GM21576 (cell line): ENCODE results near the gene MYH7.
"Not testable (repeated sequence)": the region's sequence is repeated elsewhere in the genome, so short reads cannot be mapped to it uniquely, and the experiment has no call there.

Source experiments
- ATAC-seq: cut with Tn5 transposase; IDR thresholded peaks from one replicate; pipeline ENCODE4 v1.9.1; 2021; ENCODE audit warnings: mild to moderate bottlenecking, moderate library complexity; ENCODE audit not compliant: unreplicated experiment

MYH7 gene

DNA sequence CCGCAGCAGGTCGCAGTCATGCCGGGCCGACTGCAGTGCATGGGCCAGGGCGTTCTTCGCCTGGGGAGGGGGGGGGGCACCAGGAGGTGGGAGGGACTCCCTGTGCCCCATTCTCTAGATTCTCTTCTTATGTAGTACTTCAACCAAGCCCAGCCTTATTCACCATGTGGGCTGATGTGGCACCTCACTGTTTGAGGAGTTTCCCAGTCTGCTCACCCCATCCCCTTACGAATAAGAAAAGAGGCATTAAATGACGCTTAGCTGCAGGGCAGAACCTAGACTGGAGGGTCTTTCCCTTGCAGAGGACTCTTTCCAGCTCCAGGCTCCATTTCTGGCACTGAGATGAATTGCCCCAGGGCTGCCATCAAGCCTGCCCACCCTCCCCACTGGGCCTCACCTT is 46.5 kb downstream of the MYH7 start:
- ATAC-seq: no peak

DNA sequence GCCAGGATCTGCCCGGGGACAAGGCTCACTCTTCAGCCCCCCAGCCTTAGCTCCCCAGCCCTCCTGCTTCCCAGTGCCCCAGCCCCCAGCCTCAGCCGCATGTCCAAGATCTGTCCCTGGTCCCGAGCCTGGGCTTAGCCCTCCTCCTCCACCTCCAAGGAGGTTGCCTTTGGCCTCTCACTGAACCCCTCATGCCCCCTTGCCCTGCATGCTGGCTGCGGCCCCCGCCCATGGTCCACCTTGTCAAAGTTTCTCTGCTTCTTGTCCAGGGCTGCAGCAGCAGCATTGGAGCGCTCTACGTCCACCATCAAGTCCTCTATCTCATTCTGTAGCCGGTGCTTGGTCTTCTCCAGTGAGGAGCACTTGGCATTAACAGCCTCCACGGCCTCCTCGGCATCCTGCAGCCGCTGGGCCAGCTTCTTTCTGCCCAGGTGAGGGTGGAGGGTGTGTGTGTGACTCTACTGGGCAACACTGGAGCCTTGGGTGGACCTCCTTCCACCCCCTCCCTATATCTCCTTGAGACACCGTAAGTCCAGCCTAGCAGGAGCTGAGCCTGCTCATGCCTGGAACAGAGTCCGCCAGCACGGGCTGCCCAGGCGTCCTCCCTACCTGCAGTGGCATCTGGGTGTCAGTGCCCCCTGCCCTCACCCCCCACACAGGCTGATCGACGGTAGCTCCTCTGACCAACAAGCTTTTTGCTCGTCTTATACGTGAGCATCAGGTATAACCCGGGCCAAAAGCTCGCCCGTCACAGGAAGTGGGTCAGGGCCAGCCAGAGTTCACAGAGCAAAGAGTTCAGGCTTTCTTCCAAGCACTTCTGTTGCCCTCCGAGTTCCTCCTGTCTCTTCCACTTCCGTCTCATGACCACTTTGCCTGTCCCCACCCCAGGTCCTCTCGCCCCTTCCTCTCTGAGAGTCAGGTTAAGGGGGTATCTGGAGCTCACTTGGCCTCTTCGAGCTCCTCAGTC is 47.3 kb downstream of the MYH7 start:
- ATAC-seq: no peak

DNA sequence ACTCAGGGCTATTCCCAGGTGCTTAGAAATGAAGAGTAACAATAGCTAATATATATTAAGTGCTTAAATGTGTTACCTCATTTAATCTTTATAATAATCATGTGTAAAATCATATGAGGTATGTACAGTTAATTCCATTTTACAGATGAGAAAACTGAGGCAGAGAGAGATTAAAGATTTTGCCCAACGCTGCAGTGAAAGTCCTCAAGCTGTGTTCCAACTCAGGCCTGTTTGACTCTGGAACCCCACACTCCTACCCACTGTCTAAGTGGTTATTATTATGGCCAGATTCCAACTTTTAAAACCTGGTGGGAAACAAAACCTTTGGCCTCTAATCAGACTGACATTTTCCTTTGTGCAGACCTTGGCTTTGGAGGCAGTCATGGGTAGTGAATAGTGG is 48.5 kb downstream of the MYH7 start:
- no peak for ATAC-seq

DNA sequence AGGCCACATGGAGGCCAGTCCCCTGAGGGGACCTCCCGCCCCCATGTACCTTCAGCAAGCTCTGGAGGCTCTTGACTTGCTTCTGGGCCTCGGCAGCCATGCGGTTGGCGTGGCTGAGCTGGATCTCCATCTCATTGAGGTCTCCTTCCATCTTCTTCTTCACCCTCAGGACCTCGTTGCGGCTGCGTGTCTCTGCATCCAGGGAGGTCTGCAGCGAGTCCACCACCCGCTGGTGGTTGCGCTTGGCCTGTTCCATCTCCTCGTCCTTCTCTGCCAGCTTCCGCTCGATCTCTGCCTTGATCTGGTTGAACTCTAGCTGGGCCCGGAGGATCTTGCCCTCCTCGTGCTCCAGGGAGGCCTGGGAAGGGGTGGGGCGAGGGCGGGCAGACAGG is 49.2 kb downstream of the MYH7 start:
- ATAC-seq: not testable (repeated sequence)

DNA sequence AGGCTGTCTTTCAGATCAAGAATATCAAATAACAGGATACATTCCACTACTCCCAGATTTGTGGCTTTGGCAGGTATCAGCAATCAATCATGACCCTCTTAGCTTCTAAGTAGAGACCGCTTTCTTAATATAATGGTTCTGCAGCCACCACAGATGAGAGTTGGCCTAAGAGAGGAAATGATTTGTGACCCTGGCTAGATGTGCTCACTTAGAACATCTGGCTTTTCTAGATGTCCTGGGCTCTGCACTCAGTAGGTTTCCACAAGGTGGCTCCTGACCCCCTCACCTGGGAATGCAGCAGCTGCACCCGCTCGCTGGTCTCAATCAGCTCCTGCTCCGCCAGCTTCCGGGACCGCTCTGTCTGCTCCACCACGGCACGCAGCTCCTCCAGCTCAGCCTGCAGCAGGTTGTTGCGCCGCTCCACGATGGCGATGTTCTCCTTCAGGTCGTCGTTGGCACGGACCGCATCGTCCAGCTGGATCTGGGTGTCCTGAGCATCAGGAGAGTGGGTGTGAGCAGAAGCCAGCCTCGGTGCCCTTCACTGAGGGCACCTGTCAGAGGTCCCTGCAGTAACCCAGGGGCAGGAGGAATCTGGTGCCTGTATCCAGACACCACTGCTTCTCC is 49.7 kb downstream of the MYH7 start:
- ATAC-seq: no peak

DNA sequence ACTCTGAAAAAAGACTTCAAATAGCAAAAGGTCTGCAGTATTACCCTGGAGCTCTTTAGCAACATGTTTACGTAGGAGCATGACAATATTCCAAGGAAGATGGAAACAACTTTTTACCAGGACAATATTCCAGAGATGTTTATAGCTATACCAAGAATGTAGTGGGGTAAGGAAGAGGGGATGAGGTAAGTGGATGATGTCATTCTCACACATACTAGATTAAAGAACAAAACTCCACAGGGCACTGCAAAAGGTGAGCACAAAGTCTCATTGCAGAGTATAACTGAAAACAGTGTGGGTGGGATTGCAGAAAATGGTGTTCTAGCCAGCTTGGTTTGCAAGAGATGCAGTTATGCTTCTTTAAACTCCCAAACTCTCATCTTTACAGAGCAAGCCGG is 50.2 kb downstream of the MYH7 start:
- ATAC-seq: no peak

DNA sequence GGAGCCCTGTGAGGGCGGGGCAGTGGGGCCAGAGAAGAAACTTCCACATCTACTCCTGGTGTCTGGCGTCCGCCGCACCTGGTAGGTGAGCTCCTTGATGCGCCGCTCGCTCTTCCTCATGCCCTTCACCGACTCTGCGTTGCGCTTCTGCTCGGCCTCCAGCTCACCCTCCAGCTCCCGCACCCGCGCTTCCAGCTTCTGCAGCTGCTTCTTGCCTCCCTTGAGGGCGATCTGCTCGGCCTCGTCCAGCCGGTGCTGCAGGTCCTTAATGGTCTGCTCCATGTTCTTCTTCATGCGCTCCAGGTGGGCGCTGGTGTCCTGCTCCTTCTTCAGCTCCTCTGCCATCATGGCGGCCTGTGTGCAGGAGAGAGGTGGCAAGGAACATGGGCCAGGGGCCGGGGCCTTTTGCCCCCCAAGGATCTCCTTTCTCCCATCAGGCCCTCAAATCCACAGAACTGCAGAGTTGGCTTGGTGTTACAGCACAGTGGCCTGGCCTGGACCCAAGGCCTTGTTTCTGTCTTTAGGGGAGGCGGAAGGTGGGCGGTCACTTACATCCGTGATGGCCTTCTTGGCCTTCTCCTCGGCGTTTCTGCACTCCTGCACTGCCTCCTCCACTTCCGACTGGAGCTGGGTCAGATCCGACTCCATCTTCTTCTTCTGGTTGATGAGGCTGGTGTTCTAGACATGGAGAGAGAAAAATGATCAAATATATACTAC is 50.9 kb downstream of the MYH7 start:
- ATAC-seq: no peak

DNA sequence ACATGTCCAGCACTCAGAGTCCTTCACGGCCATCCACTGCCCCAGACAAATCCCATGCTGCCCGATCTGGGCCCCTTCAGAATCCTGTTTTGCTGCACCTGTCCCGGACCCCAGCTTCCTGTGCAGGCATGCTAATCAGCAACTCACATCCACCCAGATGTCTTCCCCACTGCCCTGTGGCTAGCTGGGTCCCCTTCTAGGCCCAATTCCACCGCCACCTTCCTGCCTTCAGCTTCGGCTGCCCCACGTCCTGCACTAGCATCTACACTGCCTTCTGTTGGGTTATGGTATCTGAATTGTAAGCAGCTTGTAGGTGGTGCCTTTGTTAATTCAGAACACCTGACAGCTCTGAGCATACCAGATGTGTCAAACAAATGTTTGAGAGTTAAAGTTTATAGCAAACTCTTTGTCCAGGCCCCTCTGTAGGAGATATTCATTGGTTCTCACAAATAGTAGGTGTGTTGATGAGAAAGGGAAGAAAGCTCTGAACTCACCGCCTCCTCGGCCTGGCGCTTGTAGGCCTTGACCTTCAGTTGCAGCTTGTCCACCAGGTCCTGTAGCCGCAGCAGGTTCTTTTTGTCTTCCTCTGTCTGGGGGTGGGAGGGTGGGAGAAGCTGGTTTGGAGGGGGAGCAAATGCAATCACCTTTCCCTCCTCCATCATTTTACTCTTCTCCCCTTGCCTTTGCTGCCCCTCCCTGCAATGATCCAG is 52.6 kb downstream of the MYH7 start:
- ATAC-seq: no peak

DNA sequence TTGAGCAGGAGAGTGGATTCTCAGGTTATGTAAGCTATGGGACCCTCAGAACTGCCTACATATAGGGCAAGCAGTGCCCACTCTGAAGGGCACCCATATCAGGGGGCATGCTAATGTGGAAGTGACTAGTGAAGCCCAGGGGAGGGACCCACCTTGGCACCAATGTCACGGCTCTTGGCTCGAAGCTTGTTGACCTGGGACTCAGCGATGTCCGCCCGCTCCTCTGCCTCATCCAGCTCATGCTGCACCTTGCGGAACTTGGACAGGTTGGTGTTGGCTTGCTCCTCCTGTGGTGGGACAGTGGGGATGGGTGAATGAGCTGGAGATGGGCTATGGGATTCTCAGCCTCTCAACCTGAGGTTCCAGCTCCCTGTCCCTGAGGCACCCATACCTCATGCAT is 53.2 kb downstream of the MYH7 start:
- no peak for ATAC-seq

DNA sequence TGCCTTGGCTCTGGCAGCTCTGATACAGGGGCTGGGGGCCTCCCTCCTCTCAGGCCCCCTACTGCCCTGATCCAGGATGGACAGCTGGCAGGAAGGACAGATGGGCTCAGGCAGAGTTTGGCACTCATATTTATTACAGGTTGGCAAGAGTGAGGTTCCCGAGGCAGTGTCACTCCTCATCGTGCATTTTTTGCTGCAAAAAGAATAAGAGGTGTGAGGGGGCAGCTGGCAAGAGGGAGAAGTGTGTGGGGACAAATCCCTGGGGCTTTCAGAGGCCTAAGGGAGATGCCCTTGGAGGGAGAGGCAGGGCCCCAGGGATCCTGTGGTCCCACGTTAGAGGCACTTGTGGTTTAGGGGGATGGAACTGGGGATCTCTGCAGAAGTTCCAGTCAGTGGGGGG is 53.6 kb downstream of the MYH7 start:
- ATAC-seq: no peak

DNA sequence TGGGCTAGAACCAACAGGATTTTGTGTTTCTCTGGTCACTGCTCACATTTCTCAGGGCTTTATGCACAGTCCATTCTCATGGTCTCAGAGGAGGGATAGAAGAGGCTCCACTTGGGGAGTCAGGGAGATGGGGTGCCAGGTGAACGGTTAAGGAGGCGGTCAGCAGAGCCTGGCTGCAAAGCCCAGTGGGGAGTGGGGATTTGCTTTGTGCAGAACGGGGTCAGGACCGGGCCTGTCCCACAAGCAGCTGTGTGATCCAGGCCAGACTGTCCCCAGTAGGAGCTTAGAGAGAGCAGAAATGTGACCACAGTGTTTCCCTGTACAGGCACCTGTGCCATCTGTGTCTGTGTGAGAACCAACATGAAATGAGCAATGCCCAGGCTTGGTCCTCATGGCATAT is 54.5 kb downstream of the MYH7 start:
- no peak for ATAC-seq

DNA sequence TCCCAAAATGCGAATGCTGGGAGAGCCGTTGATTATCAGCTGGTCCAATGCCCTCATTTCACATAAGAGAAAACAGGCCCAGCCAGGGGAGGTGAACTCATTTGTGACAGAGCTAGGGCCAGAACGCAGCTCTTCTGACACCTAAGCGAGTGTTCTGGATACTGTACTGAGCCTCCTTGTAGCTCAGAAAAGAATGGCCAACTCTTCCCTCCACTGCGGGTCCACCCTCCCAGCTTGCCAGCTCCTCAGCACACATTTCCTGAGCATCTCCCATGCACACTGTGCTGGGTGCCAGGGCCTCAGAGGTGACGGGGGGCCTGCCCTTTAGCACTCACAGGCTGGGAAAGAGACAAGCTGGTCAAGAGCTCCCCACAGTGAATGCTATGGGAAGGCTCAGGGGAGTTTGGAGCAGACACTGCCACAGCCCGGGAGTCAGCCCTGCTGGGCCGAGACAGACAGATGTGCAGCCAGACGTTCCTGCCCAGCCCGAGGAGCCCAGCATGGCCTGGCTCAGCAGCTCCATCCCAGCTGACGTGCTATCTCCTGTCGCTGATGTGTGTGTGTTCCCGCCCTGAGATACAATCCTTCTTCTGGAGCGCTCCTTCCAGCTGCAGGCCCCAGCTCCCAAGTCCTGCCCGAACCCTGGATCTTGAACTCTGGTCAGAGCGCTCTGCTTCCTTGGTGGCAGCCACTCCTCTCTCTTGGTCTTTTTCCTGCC is 55.1 kb downstream of the MYH7 start:
- ATAC-seq: no peak

DNA sequence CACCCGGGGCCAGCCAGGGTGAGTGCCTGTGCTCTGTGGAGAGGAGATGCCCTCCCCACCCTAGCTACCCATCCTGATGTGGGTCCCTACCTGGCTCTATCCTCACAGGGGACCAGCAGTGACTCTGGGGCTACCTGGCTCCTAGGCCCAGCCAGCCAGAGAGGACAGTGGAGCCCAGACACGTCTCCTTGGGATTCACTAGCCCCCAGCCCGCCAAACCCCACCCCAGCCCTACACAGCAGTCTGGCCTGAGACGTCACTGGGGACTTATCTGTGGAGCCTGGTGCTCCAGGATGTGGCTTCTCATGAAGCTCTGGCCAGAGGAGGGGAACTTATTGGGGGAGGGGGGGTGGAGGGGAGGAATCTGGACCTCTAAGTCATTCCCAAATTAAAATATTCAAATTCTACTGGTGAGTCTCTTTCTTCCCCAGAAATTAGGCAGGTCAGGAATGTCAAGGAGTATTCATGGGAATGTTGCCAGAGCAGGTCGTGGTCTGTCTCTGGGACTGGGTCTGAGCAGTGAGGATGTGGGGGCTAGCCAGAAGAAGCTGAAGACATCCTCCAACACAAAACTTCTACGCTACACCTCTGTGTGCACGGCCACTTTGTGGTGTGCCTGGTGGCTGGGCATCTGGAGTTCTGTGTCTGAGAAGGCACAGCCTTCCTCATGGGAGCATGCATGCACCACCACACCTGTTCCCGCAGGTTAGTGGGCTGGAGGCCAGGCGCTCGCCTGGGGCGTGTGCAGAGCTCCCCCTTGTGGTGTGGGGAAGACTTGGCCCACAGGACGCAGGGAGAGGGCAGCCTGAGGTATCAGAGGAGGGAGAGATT is 55.9 kb downstream of the MYH7 start:
- no peak for ATAC-seq

DNA sequence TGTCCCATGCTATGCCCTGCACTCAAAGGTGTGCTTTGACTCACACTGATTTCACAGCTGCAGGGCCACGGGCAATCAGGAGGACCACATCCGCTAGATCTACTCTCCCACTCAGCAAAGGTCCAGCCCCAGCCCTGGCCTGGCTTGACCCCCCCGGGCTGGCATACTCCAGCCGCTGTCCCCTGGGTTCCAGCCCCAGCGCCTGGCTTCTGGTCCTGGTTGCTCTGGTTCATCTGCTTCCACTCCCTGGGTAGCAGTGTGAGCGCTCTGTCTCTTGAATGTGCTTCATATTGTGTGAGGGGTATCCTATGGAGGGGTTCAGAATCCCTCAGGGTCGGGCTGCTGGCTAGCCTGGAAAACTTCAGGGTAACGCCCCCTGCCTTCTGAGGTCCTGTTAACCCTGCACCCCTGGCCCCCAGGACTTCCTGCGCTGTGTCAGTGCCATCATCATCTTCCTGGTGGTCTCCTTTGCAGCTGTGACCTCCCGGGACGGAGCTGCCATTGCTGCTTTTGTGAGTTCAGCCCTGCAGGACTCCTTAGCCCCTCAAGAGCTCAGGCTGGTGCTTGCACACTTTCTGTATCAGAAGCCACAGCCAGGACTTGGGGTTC is 56.7 kb downstream of the MYH7 start:
- ATAC-seq: no peak

DNA sequence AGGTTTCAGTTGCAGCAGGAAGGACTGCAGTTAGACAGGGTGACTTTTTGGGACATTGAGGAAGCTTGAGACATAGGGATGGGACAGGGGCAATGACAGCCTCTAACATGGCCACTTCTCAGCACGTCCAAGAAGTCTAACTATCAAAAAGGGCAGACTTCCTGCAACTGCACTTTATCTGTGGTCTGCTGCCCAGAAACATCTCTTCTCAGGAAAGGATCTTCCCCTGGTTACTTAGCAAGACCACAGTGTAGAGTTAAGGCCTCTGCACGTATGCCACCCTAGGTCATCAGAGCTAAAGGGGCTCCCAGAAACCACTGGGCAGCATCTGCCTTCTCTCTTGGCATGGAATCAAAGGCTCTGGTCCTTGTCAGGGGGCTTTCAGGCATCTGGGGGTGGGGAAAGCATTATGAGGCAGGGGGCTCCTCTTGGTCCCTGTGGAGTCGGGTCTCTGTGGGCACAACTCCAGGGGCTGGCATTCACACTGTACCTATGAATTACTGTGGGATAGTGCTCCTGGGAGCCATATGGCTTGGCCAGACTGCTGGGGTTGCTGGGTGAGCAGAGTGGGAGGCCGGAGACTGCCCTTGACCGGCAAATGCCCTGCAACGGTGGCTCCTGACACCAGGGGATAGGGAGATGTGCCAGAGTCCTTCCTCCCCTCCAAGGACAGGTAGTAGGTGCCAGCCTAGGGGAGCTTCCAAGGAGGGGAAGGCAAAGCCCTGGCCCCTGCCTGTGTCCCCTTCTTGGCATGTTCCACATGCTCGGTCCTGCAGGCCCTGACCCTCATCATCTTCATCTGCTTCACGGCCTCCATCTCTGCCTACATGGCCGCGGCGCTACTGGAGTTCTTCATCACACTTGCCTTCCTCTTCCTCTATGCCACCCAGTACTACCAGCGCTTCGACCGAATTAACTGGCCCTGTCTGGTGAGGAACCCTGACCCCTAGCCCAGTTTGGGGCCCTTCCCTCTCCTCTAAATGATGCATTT is 57.6 kb downstream of the MYH7 start:
- ATAC-seq: no peak

DNA sequence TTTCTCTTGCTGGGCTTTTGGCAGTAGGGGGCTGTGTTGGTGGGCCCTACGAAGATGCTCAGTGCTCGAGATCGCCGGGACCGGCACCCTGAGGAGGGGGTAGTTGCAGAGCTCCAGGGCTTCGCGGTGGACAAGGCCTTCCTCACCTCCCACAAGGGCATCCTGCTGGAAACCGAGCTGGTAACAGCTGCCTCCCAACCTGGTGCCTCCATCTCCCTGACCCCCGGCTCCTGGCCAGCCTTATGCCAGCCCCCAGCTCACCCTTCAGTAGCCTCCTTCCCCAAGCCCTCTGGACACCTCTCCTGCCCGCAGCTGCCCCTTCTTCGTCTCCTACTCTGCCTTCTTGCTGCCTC is 58.3 kb downstream of the MYH7 start:
- no peak for ATAC-seq

DNA sequence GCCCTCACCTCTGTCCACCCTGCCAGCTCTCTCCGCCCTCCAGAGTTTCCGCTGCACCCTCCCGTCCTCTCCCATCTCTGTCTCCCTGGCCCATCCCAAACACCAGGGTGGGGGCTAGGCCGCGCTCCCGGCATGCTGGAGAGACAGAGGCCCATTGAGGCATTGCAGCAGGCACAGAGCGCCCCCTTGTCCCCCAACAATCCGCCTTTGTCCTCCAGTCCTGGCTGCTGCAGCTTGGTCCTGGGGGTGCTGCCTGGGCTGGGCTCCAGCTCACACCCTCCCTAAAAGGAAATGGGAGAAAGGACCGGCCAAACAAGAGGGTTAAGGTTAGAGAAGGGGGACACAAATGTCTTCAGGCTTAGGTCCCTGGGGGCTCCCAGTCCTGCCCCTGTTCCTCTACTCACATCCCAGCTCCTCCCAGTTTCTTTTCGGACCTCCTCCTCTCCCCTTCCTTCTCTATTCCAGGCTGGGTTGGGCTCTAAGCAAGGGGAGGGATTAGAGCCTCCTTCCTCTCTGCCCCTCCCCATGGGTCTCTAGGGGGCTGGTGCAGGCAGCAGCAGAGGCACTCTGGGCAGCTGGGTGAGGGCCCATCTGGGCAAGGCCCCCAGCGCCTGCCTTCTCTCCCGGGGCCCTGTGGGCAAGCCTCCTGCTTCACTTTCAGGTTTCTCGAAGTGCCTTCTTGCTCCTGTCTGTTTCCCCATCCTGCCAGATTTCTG is 58.8 kb downstream of the MYH7 start, which contains the start of gene CMTM5:
TSS of gene CMTM5 (plus strand) at position 565 of the 716 bp plus-strand sequence. CDS start 206 bp downstream, outside the sequence.
- ATAC-seq: no peak
